A204.1 (cell line): ENCODE measurements around the gene HIC1.
A peak's percentile ranks its signal among the peaks of the same experiment; 100 is the strongest.

ENCODE experiments used
- FAIRE-seq: peaks from 2 replicates; lab custom pipeline; 2012; peaks lifted over from hg19 to GRCh38; lab: Jason Lieb, UNC

The HIC1 gene

GRCh38 chr17:2025622-2026309 is 29.1 kb upstream of the HIC1 start:
- FAIRE-seq, result no peak

DNA sequence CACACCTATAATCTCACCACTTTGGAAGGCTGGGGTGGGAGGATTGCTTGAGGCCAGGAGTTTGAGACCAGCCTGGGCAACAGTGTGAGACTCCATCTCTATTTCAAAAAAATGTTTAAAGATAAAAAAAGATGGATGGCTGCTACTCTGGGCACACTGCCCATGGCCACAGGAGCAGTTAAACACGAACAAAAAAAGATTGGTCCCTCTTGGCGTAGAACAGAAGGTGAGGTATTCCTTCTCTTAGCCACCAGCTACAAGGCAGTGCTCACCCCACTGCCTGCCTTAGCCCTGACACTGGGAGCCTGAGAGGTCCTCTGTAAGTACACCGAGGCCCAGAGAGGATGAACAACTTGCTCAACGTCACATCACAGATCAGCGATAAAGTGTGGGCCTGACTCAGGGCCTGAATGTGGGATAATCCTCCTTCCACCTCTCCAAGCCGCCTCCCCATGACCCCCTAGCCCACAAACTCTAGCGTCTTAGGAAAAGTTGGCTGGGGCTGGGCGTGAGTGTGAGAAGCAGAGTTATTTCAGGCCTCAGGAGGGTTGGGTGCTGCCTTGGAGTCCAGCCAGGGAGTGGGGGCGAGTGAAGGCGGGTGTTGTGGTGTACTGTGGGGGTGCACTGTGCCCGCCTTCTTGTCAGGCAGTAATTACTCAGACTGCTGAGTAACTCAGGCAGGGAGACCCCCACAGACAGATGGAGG is 27.2 kb upstream of the HIC1 start:
- no peak for FAIRE-seq

DNA sequence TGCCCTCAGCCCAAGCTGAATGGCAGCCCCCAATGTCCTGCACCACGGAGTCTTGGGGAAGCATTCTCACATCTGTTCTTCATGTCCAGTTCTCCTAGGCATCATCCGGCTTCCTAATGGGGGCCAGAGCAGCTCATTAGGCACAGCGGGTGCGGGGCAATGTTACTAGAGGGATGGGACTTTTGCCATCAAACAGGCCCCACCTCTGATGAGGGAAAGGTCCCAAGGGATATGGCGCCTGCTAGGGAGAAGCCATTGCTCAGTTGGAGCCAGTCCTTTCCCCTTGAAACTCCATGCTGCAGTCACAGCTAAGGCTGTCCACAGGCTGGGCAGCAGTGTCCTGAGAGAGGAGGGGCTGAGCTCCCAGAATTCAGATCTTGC is 26.7 kb upstream of the HIC1 start:
- no peak for FAIRE-seq

DNA sequence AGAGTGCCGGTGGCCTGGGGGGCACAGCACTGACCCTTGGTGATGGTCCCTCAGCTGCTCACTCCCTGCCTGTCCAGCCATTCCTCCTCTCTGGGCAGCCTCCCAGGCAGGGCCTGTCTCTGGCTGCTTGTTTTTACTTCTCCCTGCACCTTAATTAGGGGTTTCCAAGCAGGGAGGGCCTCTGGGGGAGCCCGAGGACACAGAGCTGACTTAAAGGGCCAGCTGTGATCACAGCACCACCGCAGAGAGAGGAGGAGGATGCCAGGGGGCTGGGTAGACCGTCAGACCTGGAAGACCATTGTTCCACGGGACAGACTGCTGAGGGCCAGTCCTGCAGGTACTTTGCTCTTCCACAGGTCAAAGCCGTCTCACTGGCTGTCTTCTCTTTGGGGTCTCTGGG is 26.2 kb upstream of the HIC1 start:
- FAIRE-seq, result no peak

- FAIRE-seq, result peak; percentile 94
Observed at GRCh38 chr17:2029911-2030778, 24.8 kb upstream of the HIC1 start, which contains the start of gene DPH1. TSS of gene DPH1 (plus strand) at chr17:2030153. CDS start at chr17:2030170, 17 bp downstream.

DNA sequence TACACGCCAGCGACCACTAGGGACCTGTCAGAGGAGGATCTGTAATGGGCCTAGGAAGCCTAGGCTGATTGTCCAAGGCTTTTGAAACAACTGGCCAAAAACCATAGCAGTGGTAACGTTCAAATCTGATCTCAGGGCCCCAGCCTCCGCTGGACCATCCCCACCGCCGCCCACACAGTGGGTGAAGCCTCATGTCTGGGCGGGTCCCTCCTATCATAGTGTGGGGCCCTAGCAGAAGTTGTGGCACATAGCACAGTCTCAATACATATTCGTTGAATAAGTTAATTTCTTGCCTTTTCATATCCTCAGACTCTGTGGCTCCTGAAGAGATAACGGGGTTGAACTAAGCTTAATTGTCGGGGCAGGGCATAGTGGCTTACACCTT is 24.1 kb upstream of the HIC1 start:
- no peak for FAIRE-seq

DNA sequence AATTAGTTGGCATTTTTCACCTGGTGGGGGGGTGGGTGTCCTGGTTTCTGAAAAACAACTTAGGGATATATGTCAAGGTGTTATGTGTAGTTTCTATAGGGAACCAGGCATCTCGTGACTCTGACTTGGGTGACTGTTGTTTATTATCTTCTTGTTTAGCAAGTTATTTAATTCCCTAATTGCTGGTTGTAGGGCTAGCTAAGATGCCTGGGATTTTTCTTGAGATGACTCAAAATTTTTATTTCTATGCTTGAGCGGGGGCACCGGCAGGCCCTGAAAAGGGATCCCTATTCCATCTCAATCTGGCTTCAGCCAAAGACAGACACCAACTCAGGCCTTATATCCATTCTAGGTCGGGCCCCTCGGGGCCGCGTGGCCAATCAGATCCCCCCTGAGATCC is 21.8 kb upstream of the HIC1 start:
- no peak for FAIRE-seq

DNA sequence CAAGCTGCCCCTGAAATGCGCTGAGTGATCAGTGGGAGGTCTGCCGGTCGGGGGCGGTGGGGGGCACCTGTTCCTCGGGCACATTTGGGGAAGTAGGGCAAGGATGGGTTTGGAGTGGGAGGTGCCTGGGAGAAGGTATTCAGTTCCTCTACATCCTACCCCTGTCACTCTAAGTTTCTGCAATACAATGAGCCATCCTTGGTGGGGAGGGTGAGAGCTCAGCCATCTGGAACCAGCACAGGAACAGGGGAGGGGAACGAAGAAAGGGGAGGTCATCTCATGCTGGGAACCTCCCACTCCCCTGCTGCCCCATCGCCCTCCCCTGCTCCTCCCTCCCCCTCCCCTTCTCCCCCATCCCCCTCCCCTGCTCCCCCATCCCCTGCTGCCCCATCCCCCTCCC is 20.7 kb upstream of the HIC1 start:
- no peak for FAIRE-seq

DNA sequence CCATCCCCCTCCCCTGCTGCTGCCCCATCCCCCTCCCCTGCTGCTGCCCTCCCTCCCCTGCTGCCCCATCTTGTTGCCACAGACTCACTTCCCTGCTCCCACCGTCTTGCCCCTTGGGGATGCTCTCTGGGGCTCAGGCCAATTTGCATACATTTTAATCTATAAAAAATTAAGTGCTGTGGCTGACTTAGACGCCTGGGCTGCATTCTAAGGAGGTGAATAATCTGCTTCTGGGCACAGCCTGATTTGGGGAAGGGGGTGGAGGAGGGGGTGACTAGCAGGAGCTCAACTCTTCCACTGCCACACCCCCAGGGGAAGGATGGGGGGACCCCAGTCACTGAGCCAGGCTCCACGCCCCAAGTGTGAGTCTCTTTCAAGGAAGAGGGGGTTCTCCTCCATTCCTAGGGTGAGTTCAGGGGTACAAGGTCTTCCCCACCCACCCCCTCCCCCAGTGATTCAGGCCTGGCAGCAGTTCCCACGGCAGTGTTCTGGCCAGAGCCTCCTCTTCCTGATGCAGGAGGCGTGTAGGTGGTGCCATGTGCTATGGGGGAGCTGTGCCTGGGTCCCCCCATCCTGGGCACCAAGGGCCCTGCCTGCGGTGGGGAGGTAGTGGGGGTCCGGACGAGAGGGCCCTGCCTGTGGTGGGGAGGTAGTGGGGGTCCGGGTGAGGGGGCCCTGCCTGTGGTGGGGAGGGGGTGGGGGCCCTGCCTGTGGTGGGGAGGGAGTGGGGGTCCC is 19.9 kb upstream of the HIC1 start:
- no peak for FAIRE-seq

- no peak for FAIRE-seq
Observed at GRCh38 chr17:2035541-2036488, 19.1 kb upstream of the HIC1 start.

DNA sequence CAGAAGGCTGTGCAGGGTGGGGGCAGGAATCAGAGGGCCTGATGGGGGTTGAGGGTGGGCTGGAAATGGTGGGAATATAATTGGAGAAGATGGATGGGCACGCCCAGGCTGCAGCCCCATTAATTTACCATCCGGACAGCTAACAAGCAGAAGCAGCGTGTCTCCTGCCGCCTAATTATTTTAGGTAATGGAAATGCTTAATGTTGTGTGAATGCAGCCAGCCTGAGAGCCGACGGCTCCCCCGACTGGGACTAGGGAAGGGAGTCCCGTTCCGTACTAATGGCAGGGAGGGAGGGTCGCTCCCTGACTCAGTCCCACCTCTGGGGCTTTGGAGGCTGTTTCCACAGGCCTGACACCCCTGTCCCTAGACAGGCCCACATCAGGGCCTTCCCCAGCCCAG is 17.7 kb upstream of the HIC1 start:
- FAIRE-seq, result no peak

DNA sequence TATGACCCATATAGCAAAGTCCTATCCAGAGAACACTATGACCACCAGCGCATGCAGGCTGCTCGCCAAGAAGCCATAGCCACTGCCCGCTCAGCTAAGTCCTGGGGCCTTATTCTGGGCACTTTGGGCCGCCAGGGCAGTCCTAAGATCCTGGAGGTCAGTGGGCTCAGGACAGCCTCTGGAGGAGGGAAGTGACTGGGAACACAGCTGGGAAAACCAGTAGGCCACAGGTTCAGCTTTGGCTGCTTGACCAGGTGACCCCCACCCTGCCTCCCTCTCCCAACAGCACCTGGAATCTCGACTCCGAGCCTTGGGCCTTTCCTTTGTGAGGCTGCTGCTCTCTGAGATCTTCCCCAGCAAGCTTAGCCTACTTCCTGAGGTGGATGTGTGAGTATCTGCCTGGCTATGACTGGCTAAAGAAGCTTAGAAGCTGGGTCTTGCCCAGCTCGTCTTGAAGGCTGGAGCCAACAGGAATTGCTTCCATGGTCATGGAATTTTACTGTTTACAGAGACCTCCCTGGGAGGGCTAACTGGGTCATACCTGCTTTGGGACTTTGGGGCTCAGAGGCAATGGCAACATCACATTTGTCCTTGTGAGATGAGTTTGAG is 14.6 kb upstream of the HIC1 start:
- FAIRE-seq, result no peak

- FAIRE-seq, result no peak
Observed at GRCh38 chr17:2040942-2041560, 13.9 kb upstream of the HIC1 start.

GRCh38 chr17:2041561-2042389 is 13.1 kb upstream of the HIC1 start, which contains the start of gene OVCA2:
TSS of gene OVCA2 (plus strand) at chr17:2042022. CDS start at chr17:2042048, 26 bp downstream.
- FAIRE-seq, result peak; percentile 82

DNA sequence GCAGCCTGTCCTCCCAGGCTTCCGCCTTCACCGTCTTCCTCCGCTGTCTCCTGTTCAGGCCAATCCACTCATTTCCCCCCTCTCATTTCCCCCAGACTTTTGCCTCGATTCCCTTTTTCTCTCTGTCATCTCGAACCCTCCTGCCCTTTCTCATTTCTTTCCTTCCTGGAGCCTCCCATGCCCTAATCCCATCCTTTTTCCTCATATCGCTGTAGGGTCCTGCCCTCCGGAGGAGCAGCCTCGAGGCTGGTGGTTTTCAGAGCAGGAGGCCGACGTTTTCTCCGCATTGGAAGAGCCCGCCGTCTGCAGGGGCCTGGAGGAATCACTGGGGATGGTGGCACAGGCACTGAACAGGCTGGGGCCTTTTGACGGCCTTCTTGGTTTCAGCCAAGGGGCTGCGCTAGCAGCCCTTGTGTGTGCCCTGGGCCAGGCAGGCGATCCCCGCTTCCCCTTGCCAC is 12.5 kb upstream of the HIC1 start:
- no peak for FAIRE-seq

DNA sequence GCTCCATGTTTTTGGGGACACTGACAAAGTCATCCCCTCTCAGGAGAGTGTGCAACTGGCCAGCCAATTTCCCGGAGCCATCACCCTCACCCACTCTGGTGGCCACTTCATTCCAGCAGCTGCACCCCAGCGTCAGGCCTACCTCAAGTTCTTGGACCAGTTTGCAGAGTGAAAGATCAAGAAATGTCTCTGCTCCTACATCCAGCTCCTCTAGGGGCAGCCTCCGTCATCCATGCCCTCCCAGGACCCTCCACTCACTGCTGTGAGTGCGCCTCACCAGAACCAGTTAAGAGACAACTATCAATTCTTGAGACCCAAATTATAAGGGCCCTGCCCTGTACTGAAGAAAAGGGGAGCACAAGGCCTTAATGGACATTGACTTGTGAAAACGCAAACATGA is 12.0 kb upstream of the HIC1 start:
- no peak for FAIRE-seq

DNA sequence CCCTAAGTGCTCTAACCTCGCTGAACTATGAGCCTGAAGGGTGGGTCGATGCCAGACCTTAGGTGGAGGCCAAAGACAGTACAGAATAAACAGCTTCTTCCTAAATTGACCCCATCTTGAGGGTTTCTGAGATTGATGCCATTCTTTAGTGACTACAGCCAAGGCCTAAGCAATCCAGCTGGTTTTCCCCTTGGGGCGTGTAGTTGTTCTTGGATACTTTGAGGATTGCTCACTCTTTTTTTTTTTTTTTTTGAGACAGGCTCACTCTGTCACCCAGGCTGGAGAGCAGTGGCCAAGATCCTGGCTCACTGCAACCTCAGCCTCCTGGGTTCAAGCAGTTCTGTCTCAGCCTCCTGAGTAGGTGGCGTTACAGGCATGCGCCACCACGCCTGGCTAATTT is 11.1 kb upstream of the HIC1 start:
- FAIRE-seq, result no peak

DNA sequence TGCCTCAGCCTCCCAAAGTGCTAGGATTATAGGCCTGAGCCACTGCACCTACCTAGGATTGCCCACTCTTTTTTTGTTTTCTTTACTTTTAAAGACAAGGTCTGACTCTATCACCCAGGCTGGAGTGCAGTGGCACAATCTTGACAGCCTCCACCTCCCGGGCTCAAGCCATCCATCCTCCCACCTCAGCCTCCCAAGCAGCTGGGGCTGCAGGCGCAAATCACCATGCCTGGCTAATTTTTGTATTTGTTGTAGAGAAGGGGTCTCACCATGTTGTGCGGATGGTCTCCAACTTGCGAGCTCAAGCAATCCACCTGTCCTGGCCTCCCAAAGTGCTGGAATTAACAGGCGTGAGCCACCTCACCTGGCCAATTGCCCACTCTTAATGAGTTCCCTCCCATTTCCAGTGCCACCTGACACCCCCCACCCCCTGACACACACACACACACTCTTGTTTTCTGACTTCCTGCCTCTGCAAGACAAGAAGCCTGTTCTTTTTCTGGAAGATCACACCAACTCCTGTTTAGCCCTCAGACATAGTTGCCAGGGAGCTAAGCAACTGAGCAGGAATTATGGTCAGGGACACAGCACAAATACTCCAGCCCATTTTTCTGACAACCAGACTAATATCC is 10.5 kb upstream of the HIC1 start:
- FAIRE-seq, result no peak

- no peak for FAIRE-seq
Observed at GRCh38 chr17:2047590-2047989, 7.3 kb upstream of the HIC1 start.
